ENCODE measurements around the gene CASP14. TPM values are rescaled to one million over a fixed set of nuclear protein-coding genes. Genes with fewer than 3 reads are reported as not detected.

Gene CASP14
- total RNA-seq, 1 experiment from 2014 or later: not detected

DNA sequence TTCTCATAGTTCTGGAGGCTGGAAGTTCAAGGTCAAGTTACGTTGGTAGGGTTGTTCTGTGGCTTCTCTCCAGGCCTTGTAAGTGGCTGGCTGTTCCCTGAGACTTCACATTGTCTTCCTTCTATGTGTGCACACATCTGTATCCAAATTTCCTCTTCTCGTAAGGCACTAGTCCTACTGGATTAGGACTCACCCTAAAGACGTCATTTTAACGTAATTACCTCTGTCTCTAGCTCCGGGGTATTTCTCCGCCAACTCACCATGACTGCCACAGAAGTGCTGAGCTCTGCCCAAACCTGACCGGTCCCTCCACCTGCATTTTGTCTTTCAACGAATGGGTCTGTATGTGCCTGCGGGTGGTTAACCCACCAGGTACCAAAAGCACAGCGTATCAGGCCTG is 49.2 kb downstream of the CASP14 start:
- CTCF ChIA-PET: no interaction called here
- no peak overlapping the region for H3K4me3 Mint-ChIP-seq (ENCODE audit: low read depth, unreplicated experiment)
- no peak overlapping the region for H3K27ac Mint-ChIP-seq (ENCODE audit: unreplicated experiment)
- TF ChIP-seq, protein P1, sequence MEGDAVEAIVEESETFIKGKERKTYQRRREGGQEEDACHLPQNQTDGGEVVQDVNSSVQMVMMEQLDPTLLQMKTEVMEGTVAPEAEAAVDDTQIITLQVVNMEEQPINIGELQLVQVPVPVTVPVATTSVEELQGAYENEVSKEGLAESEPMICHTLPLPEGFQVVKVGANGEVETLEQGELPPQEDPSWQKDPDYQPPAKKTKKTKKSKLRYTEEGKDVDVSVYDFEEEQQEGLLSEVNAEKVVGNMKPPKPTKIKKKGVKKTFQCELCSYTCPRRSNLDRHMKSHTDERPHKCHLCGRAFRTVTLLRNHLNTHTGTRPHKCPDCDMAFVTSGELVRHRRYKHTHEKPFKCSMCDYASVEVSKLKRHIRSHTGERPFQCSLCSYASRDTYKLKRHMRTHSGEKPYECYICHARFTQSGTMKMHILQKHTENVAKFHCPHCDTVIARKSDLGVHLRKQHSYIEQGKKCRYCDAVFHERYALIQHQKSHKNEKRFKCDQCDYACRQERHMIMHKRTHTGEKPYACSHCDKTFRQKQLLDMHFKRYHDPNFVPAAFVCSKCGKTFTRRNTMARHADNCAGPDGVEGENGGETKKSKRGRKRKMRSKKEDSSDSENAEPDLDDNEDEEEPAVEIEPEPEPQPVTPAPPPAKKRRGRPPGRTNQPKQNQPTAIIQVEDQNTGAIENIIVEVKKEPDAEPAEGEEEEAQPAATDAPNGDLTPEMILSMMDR (IDR thresholded peaks at IDR 0.05; ENCODE audit: unreplicated experiment): no peak
- intact Hi-C loops (cut with micrococcal nuclease; ENCODE audit: unreplicated experiment): no loop called here
- no peaks in the 10 kb centered on the region for H3K36me3 Mint-ChIP-seq (ENCODE audit: insufficient read depth, unreplicated experiment)
- DNase-seq: no peak
- H3K27me3 Mint-ChIP-seq (ENCODE audit: unreplicated experiment): peaks cover 16% of the 10 kb centered on the region
- H3K9me3 Mint-ChIP-seq (ENCODE audit: low read depth, unreplicated experiment): peaks cover under 1% of the 10 kb centered on the region
- no TSS peak for BruUV-seq (replicated peaks)
- H3K4me1 Mint-ChIP-seq (ENCODE audit: low read depth, unreplicated experiment): no peaks in the 10 kb centered on the region

DNA sequence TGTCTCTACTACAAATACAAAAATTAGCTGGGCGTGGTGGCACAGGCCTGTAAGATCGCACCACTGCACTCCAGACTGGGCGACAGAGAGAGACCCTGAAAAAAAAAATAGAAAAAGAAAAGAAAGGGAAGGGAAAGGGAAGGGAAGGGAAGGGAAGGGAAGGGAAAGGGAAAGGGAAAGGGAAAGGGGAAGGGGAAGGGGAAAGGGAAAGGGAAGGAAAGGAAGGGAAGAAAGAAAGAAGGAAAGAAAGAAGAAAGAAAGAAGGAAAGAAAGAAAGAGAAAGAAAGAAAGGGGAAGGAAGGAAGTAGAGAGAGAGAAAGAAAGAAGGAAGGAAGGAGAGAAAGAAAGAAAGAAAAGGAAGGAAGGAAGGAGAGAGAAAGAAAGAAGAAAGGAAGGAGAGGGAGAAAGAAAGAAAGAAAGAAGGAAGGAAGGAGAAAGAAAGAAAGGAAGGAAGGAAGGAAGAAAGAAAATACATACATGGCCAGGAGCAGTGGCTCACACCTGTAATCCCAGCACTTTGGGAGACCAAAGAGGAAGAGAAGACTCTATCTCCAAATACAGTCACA is 49.8 kb downstream of the CASP14 start:
- no peak overlapping the region for H3K4me3 Mint-ChIP-seq (ENCODE audit: low read depth, unreplicated experiment)
- H3K4me1 Mint-ChIP-seq (ENCODE audit: low read depth, unreplicated experiment): no peaks in the 10 kb centered on the region
- CTCF ChIA-PET: no interaction called here
- no peaks in the 10 kb centered on the region for H3K36me3 Mint-ChIP-seq (ENCODE audit: insufficient read depth, unreplicated experiment)
- no TSS peak for BruUV-seq (replicated peaks)
- H3K9me3 Mint-ChIP-seq (ENCODE audit: low read depth, unreplicated experiment): peaks cover 3% of the 10 kb centered on the region
- H3K27ac Mint-ChIP-seq (ENCODE audit: unreplicated experiment): no peak overlapping the region
- H3K27me3 Mint-ChIP-seq (ENCODE audit: unreplicated experiment): peaks cover 16% of the 10 kb centered on the region
- intact Hi-C loops (cut with micrococcal nuclease; ENCODE audit: unreplicated experiment): no loop called here
- TF ChIP-seq, protein P1 (IDR thresholded peaks at IDR 0.05; ENCODE audit: unreplicated experiment): no peak
- no peak for DNase-seq

- Mint-ChIP-seq H3K27ac (ENCODE audit: unreplicated experiment) (no peak overlapping the region), H3K4me3 (ENCODE audit: low read depth, unreplicated experiment) (no peak overlapping the region), H3K27me3 (ENCODE audit: unreplicated experiment) (peaks cover 16% of the 10 kb centered on the region), H3K36me3 (ENCODE audit: insufficient read depth, unreplicated experiment) (no peaks in the 10 kb centered on the region), H3K9me3 (ENCODE audit: low read depth, unreplicated experiment) (peaks cover 5% of the 10 kb centered on the region), H3K4me1 (ENCODE audit: low read depth, unreplicated experiment) (peaks cover 3% of the 10 kb centered on the region)
- intact Hi-C loops (cut with micrococcal nuclease; ENCODE audit: unreplicated experiment): no loop called here
- peak; percentile 43 for DNase-seq
- CTCF ChIA-PET: interaction anchor here (0.7 to 1.5 kb wide), 6 partner anchors 9 to 454 kb away, joined by 3 to 12 read pairs (median 7); partner anchors contain the start of gene AKAP8L
- TF ChIP-seq, protein P1 (IDR thresholded peaks at IDR 0.05; ENCODE audit: unreplicated experiment): peak; percentile 61
- no TSS peak for BruUV-seq (replicated peaks)
These were observed 52.3 kb downstream of the CASP14 start for GRCh38 chr19:15101479-15102082.

- CTCF ChIA-PET: no interaction called here
- DNase-seq: no peak
- H3K4me1 Mint-ChIP-seq (ENCODE audit: low read depth, unreplicated experiment): peaks cover 8% of the 10 kb centered on the region
- TF ChIP-seq, protein P1 (IDR thresholded peaks at IDR 0.05; ENCODE audit: unreplicated experiment): no peak
- peaks cover 5% of the 10 kb centered on the region for H3K36me3 Mint-ChIP-seq (ENCODE audit: insufficient read depth, unreplicated experiment)
- no peak overlapping the region for H3K27ac Mint-ChIP-seq (ENCODE audit: unreplicated experiment)
- H3K9me3 Mint-ChIP-seq (ENCODE audit: low read depth, unreplicated experiment): peaks cover 5% of the 10 kb centered on the region
- no peak overlapping the region for H3K4me3 Mint-ChIP-seq (ENCODE audit: low read depth, unreplicated experiment)
- H3K27me3 Mint-ChIP-seq (ENCODE audit: unreplicated experiment): peaks cover 8% of the 10 kb centered on the region
- no TSS peak for BruUV-seq (replicated peaks)
- intact Hi-C loops (cut with micrococcal nuclease; ENCODE audit: unreplicated experiment): no loop called here
These were observed 54.7 kb downstream of the CASP14 start for GRCh38 chr19:15104003-15104402.

All from Calu3 (cell line).